ENCODE measurements around the gene GALNT18. TPM values are rescaled to one million over a fixed set of nuclear protein-coding genes. Genes with fewer than 3 reads are reported as not detected.

The GALNT18 gene
- total and polyA plus RNA-seq, 2 donors (not counting 3 experiments of a cell fraction or from before 2014, with no cell fraction given) = 0.17 to 0.18 TPM

- H3K9ac ChIP-seq (replicated peaks; ENCODE audit: extremely low read depth, insufficient read depth, low read length) = no peak overlapping the region
- no peaks in the 10 kb centered on the region for H3K9me1 ChIP-seq (replicated peaks; ENCODE audit: control insufficient read depth, extremely low read depth, insufficient read depth, low read length)
- no peak overlapping the region for H3K4me3 ChIP-seq (replicated peaks in 1 of 3; ENCODE audit: insufficient read depth in 1 of 3, low read depth in 1 of 3, low read length in 3 of 3)
- no peak overlapping the region for H3K4me2 ChIP-seq (ENCODE audit: insufficient read depth, low read length)
- dilution Hi-C loops (cut with MboI; ENCODE audit: extremely low pct_ligation_motif_present, low sequenced_read_pairs) (no loop called here), intact Hi-C loops (cut with micrococcal nuclease) (no loop called here)
- no peaks in the 10 kb centered on the region for H3K27me3 ChIP-seq (ENCODE audit: control insufficient read depth in 2 of 2, insufficient read depth in 2 of 2, low read length in 2 of 2)
- H3K9me3 ChIP-seq (replicated peaks; ENCODE audit: control insufficient read depth, insufficient read depth, low read length) = no peaks in the 10 kb centered on the region
- FAIRE-seq (no peak), DNase-seq (ENCODE audit: low read depth, low spot score) (no peak)
- CTCF ChIA-PET = no interaction called here
- POLR2A ChIA-PET = no interaction called here
- no peaks in the 10 kb centered on the region for H3K79me2 ChIP-seq (ENCODE audit: control insufficient read depth, insufficient read depth, low read length)
- H4K20me1 ChIP-seq (replicated peaks; ENCODE audit: control insufficient read depth, extremely low read depth, insufficient read depth, low read length) = no peaks in the 10 kb centered on the region
- no peaks in the 10 kb centered on the region for H3K4me1 ChIP-seq (ENCODE audit: control insufficient read depth, extremely low read depth, insufficient read depth, low read length)
- no peak overlapping the region for H2AFZ ChIP-seq (ENCODE audit: low read depth, low read length)
- TF ChIP-seq POLR2AphosphoS5 (IDR thresholded peaks at IDR 0.05; ENCODE audit: insufficient read depth, low read depth, low read length) (no peak), GATA2 (IDR thresholded peaks at IDR 0.05; ENCODE audit: insufficient read depth, insufficient read length, low read depth, low read length) (no peak), POLR2A (IDR thresholded peaks at IDR 0.05; ENCODE audit: low read depth, low read length) (no peak)
- H3K27ac ChIP-seq (ENCODE audit: insufficient read depth, low read depth, low read length) = no peak overlapping the region
- BruUV-seq (replicated peaks) = no TSS peak
- no peaks in the 10 kb centered on the region for H3K36me3 ChIP-seq (ENCODE audit: control insufficient read depth in 2 of 2, extremely low read depth in 1 of 2, insufficient read depth in 2 of 2, low read length in 2 of 2)
Observed at GRCh38 chr11:11408436-11409221, 213.2 kb downstream of the GALNT18 start.

GRCh38 chr11:11407763-11408084 lies 214.1 kb downstream of the GALNT18 start:
- Histone ChIP-seq H4K20me1 (replicated peaks; ENCODE audit: control insufficient read depth, extremely low read depth, insufficient read depth, low read length) (no peaks in the 10 kb centered on the region), H2AFZ (ENCODE audit: low read depth, low read length) (no peak overlapping the region), H3K4me1 (ENCODE audit: control insufficient read depth, extremely low read depth, insufficient read depth, low read length) (no peaks in the 10 kb centered on the region), H3K4me2 (ENCODE audit: insufficient read depth, low read length) (no peak overlapping the region), H3K9me3 (replicated peaks; ENCODE audit: control insufficient read depth, insufficient read depth, low read length) (no peaks in the 10 kb centered on the region), H3K4me3 (replicated peaks in 1 of 3; ENCODE audit: insufficient read depth in 1 of 3, low read depth in 1 of 3, low read length in 3 of 3) (no peak overlapping the region), H3K9me1 (replicated peaks; ENCODE audit: control insufficient read depth, extremely low read depth, insufficient read depth, low read length) (no peaks in the 10 kb centered on the region), H3K27ac (ENCODE audit: insufficient read depth, low read depth, low read length) (no peak overlapping the region), H3K27me3 (ENCODE audit: control insufficient read depth in 2 of 2, insufficient read depth in 2 of 2, low read length in 2 of 2) (no peaks in the 10 kb centered on the region), H3K79me2 (ENCODE audit: control insufficient read depth, insufficient read depth, low read length) (no peaks in the 10 kb centered on the region), H3K36me3 (ENCODE audit: control insufficient read depth in 2 of 2, extremely low read depth in 1 of 2, insufficient read depth in 2 of 2, low read length in 2 of 2) (no peaks in the 10 kb centered on the region), H3K9ac (replicated peaks; ENCODE audit: extremely low read depth, insufficient read depth, low read length) (no peak overlapping the region)
- TF ChIP-seq GATA2 (IDR thresholded peaks at IDR 0.05; ENCODE audit: insufficient read depth, insufficient read length, low read depth, low read length) (no peak), POLR2AphosphoS5 (IDR thresholded peaks at IDR 0.05; ENCODE audit: insufficient read depth, low read depth, low read length) (no peak), FOS (IDR thresholded peaks at IDR 0.05; ENCODE audit: borderline replicate concordance, insufficient read depth, low read length) (no peak), MYC (IDR thresholded peaks at IDR 0.05; ENCODE audit: low read depth, low read length) (no peak), CTCF (IDR thresholded peaks at IDR 0.05; ENCODE audit: extremely low read depth in 1 of 2, insufficient read depth in 1 of 2, low read depth in 1 of 2, low read length in 2 of 2) (no peak), MAX (IDR thresholded peaks at IDR 0.05; ENCODE audit: insufficient read depth, insufficient read length) (no peak), JUN (IDR thresholded peaks at IDR 0.05; ENCODE audit: borderline replicate concordance, insufficient read depth, insufficient read length, low read depth) (no peak), POLR2A (IDR thresholded peaks at IDR 0.05; ENCODE audit: low read depth, low read length) (no peak)
- no peak for DNase-seq (ENCODE audit: low read depth, low spot score)
- dilution Hi-C loops (cut with MboI; ENCODE audit: extremely low pct_ligation_motif_present, low sequenced_read_pairs) = no loop called here
- intact Hi-C loops (cut with micrococcal nuclease) = no loop called here
- POLR2A ChIA-PET = no interaction called here
- CTCF ChIA-PET = interaction anchor here (1.5 kb wide), 1 partner anchor 9 kb away, joined by 3 read pairs; no protein-coding TSS in a partner anchor
- BruUV-seq (replicated peaks) = no TSS peak
- no peak for FAIRE-seq

All from endothelial cell of umbilical vein (primary cell).